Skeletal muscle satellite cell (primary cell): ENCODE data around the gene THRAP3.

Experiments used
- H3K27me3 ChIP-seq: 2 replicates; pipeline ENCODE4 v1.7.0; 2013; ENCODE audit warnings: low read length; ENCODE audit not compliant: control insufficient read depth, insufficient read depth
- H3K36me3 ChIP-seq: 2 replicates; pipeline ENCODE4 v1.7.0; 2013; ENCODE audit warnings: mild to moderate bottlenecking, control low read depth, low read length; ENCODE audit not compliant: insufficient read depth
- H3K4me1 ChIP-seq: 2 replicates; pipeline ENCODE4 v1.7.0; 2013; ENCODE audit warnings: low read length; ENCODE audit not compliant: control insufficient read depth, insufficient read depth
- H3K4me2 ChIP-seq: 2 replicates; pipeline ENCODE4 v1.7.0; 2013; ENCODE audit warnings: mild to moderate bottlenecking, low read length
- H3K4me3 ChIP-seq: 2 replicates; pipeline ENCODE4 v1.7.0; 2013; ENCODE audit warnings: low read length
- H3K9ac ChIP-seq: 2 replicates; pipeline ENCODE4 v1.7.0; 2013; ENCODE audit warnings: mild to moderate bottlenecking, low read depth, low read length, moderate library complexity
- H3K9me3 ChIP-seq: replicated peaks from 2 replicates; pipeline ENCODE4 v1.7.0; 2013; ENCODE audit warnings: mild to moderate bottlenecking, control low read depth, low read length

THRAP3 gene

DNA sequence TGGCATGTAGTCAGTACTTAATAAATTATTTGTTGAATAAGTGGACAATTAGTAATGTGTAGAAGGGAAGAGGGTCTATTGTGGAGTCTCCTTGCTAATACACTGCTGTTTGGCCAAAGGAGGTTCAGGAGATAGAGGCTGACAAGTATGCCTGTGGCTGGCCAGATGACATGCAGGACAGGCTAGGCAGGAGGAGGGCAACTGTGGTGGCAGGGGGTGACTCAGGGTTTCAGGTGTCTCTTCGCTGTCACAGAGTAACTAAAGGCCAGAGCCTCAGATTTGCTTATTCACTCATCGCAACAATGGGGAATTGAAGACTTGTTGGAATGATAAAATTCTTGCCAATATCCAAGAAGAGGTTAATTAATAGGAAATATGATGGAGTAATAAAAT, 33.1 kb downstream of the THRAP3 start:
- Histone ChIP-seq H3K9me3 (no peaks in the 10 kb centered on the region), H3K27me3 (no peaks in the 10 kb centered on the region), H3K36me3 (peaks cover 35% of the 10 kb centered on the region), H3K4me3 (no peak overlapping the region), H3K4me2 (no peak overlapping the region), H3K4me1 (peaks cover 32% of the 10 kb centered on the region), H3K9ac (no peak overlapping the region)

DNA sequence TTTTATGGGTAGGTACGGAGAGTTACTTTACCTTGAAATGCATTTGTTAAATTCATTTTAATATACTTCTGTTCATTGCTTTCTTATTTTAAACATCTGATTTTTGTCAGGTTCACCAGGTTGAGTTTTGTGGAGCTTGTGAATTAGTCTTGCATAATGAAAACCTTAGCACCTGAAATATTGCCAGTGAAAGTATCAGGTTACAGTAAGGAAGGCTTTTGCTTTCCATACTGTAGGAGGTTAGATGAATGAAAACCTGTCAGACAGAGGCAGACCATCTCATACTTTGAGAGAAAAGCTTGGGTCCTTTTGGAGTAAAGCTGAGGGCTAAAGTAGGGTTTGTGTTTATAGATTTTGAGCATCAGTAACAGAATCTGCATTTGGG, 34.7 kb downstream of the THRAP3 start:
- Histone ChIP-seq H3K36me3 (peaks cover 41% of the 10 kb centered on the region), H3K27me3 (no peaks in the 10 kb centered on the region), H3K4me1 (peaks cover 19% of the 10 kb centered on the region), H3K4me3 (no peak overlapping the region), H3K9ac (no peak overlapping the region), H3K9me3 (no peaks in the 10 kb centered on the region), H3K4me2 (no peak overlapping the region)

DNA sequence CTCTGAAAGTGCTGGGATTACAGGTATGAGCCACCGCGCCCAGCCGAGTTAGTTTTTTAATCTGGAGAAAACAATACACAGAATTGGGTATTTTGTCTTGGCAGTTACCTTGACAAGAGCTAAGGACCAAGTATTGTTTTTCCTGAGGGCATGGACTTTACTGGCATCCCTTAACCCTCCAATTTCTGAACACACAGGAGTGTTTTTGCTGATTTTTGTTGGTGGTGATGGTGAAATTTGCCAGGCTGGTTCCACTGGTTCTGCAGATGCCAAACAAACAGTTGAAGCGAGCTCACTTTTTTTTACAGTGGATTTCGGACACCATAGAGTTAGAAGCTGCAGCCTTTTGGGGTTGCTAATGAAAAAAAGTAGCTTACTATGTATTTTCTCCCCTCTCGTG, 44.7 kb downstream of the THRAP3 start:
- Histone ChIP-seq H3K9me3 (no peaks in the 10 kb centered on the region), H3K36me3 (peaks cover 38% of the 10 kb centered on the region)

DNA sequence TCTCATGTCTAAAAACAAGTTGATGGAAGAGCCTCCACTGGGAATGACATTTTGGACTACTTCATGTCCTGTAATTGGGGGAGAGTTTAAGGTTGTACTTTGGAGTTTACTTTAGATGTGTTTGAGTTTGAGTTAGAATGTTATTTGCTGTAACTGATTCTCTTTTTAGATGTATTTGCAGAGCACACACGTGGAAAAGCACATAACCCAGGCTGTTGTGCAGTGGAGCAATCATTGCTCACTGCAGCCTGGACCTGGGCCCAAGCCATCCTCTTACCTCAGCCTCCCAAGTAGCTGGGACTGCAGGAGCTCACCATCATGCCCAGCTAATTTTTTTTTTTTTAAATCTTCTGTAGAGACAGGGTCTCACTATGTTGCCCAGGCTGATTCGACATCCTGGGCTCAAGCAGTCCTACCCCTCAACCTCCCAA, 45.2 kb downstream of the THRAP3 start:
- no peak overlapping the region for H3K9ac ChIP-seq
- peaks cover 23% of the 10 kb centered on the region for H3K4me1 ChIP-seq
- peaks cover 39% of the 10 kb centered on the region for H3K36me3 ChIP-seq
- H3K4me2 ChIP-seq, result no peak overlapping the region
- no peak overlapping the region for H3K4me3 ChIP-seq
- H3K27me3 ChIP-seq, result no peaks in the 10 kb centered on the region
- H3K9me3 ChIP-seq, result no peaks in the 10 kb centered on the region

More for the DNA sequence above, 44.7 kb downstream of the THRAP3 start:
- Histone ChIP-seq H3K27me3 (no peaks in the 10 kb centered on the region), H3K4me3 (no peak overlapping the region), H3K4me2 (no peak overlapping the region), H3K9ac (no peak overlapping the region), H3K4me1 (peaks cover 23% of the 10 kb centered on the region)

DNA sequence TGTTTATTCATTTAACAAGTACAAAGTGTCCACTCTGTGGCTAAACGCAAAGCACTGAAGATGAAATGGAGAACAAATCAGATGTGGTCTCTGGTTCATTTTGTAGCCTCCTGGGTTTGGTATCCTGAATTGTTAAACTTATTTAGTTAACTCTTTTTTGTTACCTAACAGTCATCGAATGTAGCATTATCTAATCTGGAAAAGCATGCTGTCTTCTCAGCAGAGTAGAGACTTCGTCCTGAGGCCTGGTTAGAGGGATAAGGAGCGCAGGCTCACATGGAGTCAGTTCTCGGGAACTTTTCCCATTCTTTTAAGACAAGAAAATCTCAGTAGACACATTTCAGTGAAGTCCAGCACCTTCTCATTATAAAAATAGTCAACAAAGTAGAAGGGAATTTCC, 48.8 kb downstream of the THRAP3 start:
- Histone ChIP-seq H3K4me1 (peaks cover 4% of the 10 kb centered on the region), H3K4me3 (no peak overlapping the region), H3K9me3 (no peaks in the 10 kb centered on the region), H3K9ac (no peak overlapping the region), H3K4me2 (no peak overlapping the region), H3K36me3 (peaks cover 34% of the 10 kb centered on the region), H3K27me3 (no peaks in the 10 kb centered on the region)

DNA sequence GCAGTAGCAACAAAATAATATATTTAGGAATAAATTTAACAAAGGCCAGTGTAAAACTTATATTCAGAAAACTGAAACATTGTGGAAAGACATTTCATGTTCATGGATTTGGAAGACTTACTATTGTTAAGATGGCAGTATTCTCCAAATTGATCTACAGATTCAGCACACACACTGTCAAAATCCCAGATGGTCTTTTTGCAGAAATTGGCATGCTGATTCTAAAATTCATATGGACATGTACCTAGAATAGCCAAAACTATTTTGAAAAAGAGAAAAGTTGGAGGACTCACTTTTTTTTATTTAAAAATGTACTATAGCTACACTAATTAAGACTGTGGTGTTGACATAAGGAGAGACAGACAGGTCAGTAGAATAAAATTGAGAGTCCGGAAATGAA, 50.0 kb downstream of the THRAP3 start:
- Histone ChIP-seq H3K4me1 (peaks cover 4% of the 10 kb centered on the region), H3K4me2 (no peak overlapping the region), H3K9ac (no peak overlapping the region), H3K9me3 (no peaks in the 10 kb centered on the region), H3K27me3 (no peaks in the 10 kb centered on the region), H3K36me3 (peaks cover 26% of the 10 kb centered on the region), H3K4me3 (no peak overlapping the region)

DNA sequence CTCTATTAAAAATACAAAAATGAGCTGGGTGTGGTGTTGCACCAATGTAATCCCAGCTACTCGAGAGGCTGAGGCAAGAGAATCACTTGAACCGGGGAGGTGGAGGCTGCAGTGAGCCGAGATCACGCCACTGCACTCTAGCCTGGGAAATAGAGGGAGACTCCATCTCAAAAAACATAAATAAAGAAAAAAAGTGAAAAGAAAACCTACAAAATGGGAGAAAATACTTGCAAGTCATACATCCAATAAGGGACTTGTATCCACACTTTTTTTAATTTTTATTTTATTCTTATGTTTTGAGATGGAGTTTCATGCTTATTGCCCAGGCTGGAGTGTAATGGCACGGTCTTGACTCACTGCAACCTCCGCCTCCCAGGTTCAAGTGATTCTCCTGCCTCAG, 52.4 kb downstream of the THRAP3 start:
- no peak overlapping the region for H3K9ac ChIP-seq

DNA sequence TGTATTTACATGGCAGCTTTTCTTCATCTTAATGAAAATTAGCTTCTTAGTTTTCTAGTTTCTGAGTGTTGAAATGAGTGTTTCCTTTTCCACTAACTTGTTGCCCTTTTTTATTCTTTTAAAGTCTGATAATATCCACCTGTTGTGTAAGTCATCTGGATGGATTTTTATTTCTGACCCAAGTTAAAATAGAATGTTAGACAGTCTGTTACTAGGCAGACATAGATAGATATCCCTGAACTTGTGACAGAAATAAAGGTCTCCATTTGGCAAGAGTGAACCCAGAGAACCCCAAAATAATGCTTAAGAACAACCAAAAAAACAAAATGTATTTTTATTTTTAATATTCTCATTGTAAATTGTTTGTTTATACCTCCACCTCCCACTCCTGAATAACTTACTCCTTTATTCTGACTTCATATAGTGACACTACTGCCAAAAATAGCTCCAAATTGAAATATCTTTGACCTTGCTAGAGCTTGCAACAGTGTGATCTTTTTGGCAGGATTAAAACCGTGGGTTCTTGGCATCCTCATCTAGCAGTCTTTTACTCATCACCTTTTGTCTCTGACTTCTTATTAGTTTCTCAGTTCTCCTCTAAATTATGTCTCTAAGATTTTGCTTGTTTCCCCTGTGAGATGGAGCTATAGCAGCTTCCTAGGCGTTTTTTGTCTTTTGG, 55.0 kb downstream of the THRAP3 start:
- no peaks in the 10 kb centered on the region for H3K9me3 ChIP-seq
- peak overlapping the region; percentile 29 for H3K9ac ChIP-seq
- H3K4me2 ChIP-seq, result peak overlapping the region; percentile 11
- H3K4me3 ChIP-seq, result no peak overlapping the region
- peaks cover 8% of the 10 kb centered on the region for H3K4me1 ChIP-seq
- peaks cover 19% of the 10 kb centered on the region for H3K36me3 ChIP-seq
- no peaks in the 10 kb centered on the region for H3K27me3 ChIP-seq

More for the DNA sequence above, 52.4 kb downstream of the THRAP3 start:
- Histone ChIP-seq H3K27me3 (no peaks in the 10 kb centered on the region), H3K4me2 (no peak overlapping the region), H3K9me3 (no peaks in the 10 kb centered on the region), H3K4me1 (peaks cover 8% of the 10 kb centered on the region), H3K4me3 (no peak overlapping the region), H3K36me3 (peaks cover 19% of the 10 kb centered on the region)

DNA sequence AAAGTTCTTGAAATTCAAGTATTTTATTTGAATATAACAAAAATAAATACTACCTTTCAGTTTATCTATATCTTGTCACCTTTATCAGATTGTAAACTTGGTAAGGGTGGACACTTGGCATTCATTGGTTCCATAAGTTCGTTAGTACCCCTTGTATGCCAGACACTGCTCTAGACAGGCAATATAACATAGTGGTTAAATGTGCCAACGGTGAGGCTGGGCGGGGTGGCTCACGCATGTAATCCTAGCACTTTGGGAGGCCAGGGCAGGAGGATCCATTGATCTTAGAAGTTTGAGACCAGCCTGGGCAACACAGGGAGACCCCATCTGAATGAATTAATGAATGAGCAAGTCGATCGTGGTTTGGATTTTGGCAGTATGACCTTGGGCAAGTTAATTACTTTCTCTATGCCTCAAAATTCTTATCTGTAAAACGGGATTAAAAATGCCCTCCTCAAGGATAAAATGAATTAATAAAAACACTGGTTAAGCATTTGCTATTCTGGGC, 55.6 kb downstream of the THRAP3 start:
- Histone ChIP-seq H3K36me3 (peaks cover 21% of the 10 kb centered on the region), H3K4me3 (no peak overlapping the region), H3K27me3 (no peaks in the 10 kb centered on the region), H3K4me2 (no peak overlapping the region), H3K9ac (no peak overlapping the region), H3K9me3 (no peaks in the 10 kb centered on the region), H3K4me1 (peaks cover 8% of the 10 kb centered on the region)

DNA sequence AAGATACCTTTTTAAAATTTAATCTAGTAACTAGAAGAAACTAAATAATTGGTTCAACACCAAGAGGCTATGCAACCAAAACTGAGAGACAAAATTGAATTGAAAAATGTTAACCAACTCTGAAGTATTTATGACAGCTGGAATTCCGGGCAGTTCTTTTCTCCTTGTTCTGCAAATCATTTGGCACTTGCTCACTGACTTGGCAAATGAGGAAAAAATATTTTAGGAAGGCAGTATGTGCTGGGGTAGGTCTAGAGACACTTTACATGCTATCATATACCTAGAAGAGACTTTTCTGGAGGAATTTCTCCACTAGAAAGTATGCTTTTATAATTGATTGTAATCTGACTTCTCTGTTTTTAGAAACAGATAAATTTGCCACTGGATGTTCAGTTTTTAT, 59.8 kb downstream of the THRAP3 start:
- Histone ChIP-seq H3K27me3 (no peaks in the 10 kb centered on the region), H3K36me3 (peaks cover 61% of the 10 kb centered on the region), H3K4me1 (peaks cover 5% of the 10 kb centered on the region), H3K9ac (no peak overlapping the region), H3K9me3 (no peaks in the 10 kb centered on the region), H3K4me3 (no peak overlapping the region), H3K4me2 (no peak overlapping the region)

DNA sequence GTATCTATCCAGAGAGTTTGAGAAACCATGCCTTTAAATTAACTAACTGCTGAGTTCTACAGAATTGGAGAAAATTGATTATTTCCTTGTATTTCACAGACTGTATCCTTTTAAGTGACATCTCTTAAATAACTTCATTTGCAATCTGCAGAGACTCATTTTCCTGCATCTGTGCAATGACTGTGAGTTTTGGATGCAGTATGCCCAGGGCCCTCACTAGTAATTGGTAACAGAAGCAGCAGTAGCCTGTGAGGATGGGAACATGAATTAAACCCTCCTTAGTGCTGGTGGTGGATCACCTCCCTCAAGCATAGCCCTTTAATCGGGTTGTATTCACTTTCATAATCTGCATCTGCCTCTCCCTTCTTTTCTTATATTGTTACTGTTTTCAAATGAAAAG, 60.3 kb downstream of the THRAP3 start:
- H3K27me3 ChIP-seq, result no peaks in the 10 kb centered on the region
- H3K4me3 ChIP-seq, result no peak overlapping the region
- no peaks in the 10 kb centered on the region for H3K9me3 ChIP-seq
- peaks cover 65% of the 10 kb centered on the region for H3K36me3 ChIP-seq
- no peak overlapping the region for H3K9ac ChIP-seq
- no peak overlapping the region for H3K4me2 ChIP-seq
- peaks cover under 1% of the 10 kb centered on the region for H3K4me1 ChIP-seq

DNA sequence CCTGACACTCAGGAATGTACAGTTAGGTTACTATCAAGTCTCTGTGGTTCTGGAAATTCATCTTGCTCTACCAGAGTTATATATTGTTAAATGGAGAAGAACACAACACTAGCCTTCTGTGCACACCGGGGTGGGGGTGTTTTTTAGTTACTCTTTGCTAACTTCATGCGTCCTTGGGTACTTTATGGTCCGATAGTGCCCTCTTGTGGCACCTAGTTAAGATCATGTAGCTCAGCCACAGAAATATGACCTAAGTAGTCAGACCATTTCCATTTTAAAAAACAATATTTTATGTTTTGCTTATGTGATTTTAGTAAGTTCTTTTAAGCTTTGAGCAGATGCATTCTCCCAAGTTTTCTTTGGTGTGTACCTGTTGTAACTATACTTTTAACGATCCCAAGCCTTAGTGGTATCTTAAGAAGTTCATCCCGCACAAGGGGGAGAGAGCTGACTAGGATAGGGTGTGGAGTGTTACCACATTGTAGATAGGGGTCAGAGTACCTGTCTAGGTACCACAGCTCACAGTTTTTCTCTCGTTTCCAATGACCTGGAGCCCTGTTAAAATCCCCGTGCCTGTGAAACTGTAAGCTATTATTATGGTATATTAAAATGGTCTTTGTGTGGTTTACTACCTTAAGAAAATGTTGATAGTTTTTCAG, 61.3 kb downstream of the THRAP3 start:
- H3K36me3 ChIP-seq, result peaks cover 70% of the 10 kb centered on the region
- H3K9me3 ChIP-seq, result no peaks in the 10 kb centered on the region
- H3K9ac ChIP-seq, result peak overlapping the region; percentile 2
- no peak overlapping the region for H3K4me3 ChIP-seq
- peaks cover 3% of the 10 kb centered on the region for H3K4me1 ChIP-seq
- H3K4me2 ChIP-seq, result no peak overlapping the region
- no peaks in the 10 kb centered on the region for H3K27me3 ChIP-seq
